ENCODE measurements around the gene TCF7L1.

Gene TCF7L1

DNA sequence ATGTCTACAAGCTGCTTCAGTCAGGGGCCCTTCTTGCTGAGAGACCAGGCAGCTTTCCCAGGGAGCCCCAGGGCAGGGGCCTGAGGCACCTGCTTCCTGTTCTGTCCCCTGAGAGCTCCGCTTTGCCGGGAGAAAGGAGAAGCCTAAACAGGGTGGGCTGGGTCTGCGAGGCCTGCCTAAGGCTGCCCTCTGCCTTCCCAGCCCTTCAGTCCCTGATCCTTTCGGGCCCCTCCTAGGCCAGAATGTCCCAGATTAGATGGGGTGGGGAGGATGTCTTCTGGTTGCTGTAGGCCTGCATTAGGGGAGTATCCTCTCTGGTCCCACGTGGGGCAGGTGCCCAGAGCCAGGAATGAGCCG, 122.2 kb downstream of the TCF7L1 start:
- H3K4me3 ChIP-seq (ENCODE audit: low read depth, low read length), result no peak overlapping the region
- no peak for TF ChIP-seq CTCF (IDR thresholded peaks at IDR 0.05; ENCODE audit: borderline replicate concordance, insufficient read depth, low read depth, low read length)

DNA sequence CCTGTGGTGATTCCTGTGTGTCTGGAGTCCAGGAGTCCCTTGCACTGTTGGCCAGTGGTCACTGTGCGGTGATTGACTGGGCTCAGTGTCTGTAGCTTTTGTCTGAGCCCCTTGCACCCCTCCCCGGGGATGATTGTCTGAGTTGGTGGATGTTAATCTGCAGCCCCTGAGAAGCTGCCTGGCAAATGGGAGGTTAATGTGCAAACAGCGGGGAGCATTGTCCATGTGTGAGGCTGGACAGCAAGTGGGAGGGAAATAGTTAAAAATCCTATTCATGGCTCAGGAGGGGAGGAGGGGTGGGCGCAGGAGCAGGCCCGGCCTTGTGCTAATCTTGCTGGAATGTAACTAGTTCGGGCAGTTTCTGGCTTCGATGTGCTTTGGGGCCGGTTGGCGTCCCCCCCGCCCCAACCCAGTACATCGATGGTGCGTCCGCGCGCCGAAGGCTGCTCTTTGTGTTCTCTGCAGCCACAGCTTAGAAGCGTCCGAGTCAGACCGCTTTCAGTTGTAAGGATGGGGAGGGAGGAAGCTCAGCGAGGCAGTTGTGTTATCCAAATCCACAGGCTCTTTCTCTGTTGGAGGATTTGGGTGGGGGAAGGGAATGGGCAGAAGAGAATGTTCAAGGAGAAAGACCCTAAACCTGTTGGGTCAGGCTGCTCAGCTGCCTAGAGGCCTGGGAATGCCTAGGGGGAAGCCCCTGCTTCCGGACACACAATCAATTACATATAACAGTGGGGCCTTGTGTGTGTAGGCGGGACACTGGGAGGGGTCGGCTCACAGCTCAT, 122.8 kb downstream of the TCF7L1 start:
- no peak for TF ChIP-seq CTCF (IDR thresholded peaks at IDR 0.05; ENCODE audit: borderline replicate concordance, insufficient read depth, low read depth, low read length)
- no peak overlapping the region for H3K4me3 ChIP-seq (ENCODE audit: low read depth, low read length)

DNA sequence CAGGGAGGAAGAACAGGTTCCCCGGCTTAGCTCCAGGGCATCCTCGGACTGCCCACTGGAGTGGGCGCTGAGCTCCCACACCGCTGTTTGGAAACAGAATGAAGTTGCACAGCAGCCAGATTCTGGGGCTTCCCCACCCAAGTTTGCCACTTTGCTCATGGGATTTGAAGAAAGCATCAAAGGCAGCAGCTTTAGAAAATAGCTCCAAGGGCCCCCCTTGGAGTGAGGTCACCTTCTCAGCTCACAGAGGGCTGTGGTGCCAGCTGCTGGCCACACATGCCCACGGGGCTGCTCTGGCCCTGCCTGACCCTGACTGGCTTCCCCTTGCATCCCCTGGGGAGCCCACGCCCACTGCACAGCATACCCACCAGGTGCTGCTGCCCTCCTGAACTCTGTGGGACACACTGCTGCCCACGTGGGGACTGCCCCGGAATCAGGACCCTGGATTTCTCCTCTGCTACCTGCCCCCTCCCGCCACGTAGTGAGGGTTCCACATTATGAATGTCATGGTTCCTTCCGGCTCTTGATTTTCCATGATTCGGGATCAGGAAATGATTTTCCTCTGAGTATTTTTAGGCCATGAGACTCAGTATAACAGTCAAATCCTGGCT, 124.3 kb downstream of the TCF7L1 start:
- TF ChIP-seq CTCF (IDR thresholded peaks at IDR 0.05; ENCODE audit: borderline replicate concordance, insufficient read depth, low read depth, low read length), result no peak
- H3K4me3 ChIP-seq (ENCODE audit: low read depth, low read length), result no peak overlapping the region

- no peak overlapping the region for H3K4me3 ChIP-seq (ENCODE audit: low read depth, low read length)
- no peak for TF ChIP-seq CTCF (IDR thresholded peaks at IDR 0.05; ENCODE audit: borderline replicate concordance, insufficient read depth, low read depth, low read length)
Measured at GRCh38 chr2:85257970-85258605, 124.9 kb downstream of the TCF7L1 start.

DNA sequence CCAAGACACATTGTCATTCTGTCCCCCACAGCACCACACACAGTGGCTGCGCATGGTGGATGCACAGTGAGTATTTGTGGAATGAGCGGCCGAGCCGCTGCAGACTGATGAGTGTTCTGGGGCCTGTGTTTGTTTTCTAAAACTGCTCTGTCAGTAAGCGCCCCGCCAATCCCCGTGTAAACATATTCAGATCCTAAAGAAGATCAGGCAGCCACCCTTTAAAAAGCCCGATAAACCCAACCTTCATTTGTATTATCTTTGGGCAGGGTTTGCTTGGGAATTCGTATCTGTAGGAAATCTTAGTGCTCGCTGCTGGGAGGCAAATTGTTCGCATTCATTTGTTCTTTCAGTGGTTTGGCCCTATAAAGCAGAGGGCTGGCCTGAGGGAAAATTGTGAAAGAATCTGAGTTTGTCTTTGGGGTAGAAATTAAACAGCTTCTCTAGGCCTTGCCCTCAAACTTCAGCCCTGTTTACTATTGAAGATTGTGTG, 126.0 kb downstream of the TCF7L1 start:
- TF ChIP-seq CTCF (IDR thresholded peaks at IDR 0.05; ENCODE audit: borderline replicate concordance, insufficient read depth, low read depth, low read length), result no peak

GRCh38 chr2:85259879-85260278, 126.7 kb downstream of the TCF7L1 start:
- no peak overlapping the region for H3K4me3 ChIP-seq (ENCODE audit: low read depth, low read length)
- no peak for TF ChIP-seq CTCF (IDR thresholded peaks at IDR 0.05; ENCODE audit: borderline replicate concordance, insufficient read depth, low read depth, low read length)

More for the DNA sequence above, 126.0 kb downstream of the TCF7L1 start:
- no peak overlapping the region for H3K4me3 ChIP-seq (ENCODE audit: low read depth, low read length)
